Cardiac muscle cell (in vitro differentiated cells and primary cell): Measurements from ENCODE around the gene SLC26A2. TPM values are rescaled to one million over a fixed set of nuclear protein-coding genes. Genes with fewer than 3 reads are reported as not detected.

Experiments used
- DNase-seq, 2 donors: peaks; one replicate each; pipeline versions ENCODE4 v3.0.0 to v3.0.0-alpha.2; 2010 to 2017; ENCODE audit warnings: low read depth in 1 of 2, low spot score in 1 of 2
- H3K27ac ChIP-seq: fragments of 200-600 bp; sonication (generic); 2 replicates; pipeline ENCODE4 v1.5.1; 2016
- H3K27me3 ChIP-seq: fragments of 200-600 bp; sonication (generic); 2 replicates; pipeline ENCODE4 v1.6.0; 2016; ENCODE audit warnings: control low read depth
- H3K36me3 ChIP-seq: fragments of 200-600 bp; sonication (generic); 2 replicates; pipeline ENCODE4 v1.5.1; 2016; ENCODE audit warnings: control low read depth
- H3K4me1 ChIP-seq: fragments of 200-600 bp; sonication (generic); 2 replicates; pipeline ENCODE4 v1.8.1; 2017; ENCODE audit warnings: low read depth, mild to moderate bottlenecking, mixed run types
- H3K4me3 ChIP-seq: fragments of 200-600 bp; sonication (generic); 2 replicates; pipeline ENCODE4 v1.5.1; 2016; ENCODE audit warnings: mild to moderate bottlenecking
- H3K9me3 ChIP-seq: fragments of 200-600 bp; sonication (generic); 2 replicates; pipeline ENCODE4 v1.5.1; 2017; ENCODE audit warnings: low read depth, mild to moderate bottlenecking, control low read depth
- polyA plus RNA-seq: library from polyadenylated mRNA; unstranded; fragments of >200 nt; fragmentation: Nextera tagmentation; extraction: Ambion mirVana; gene quantifications from 2 replicates; pipeline ENCODE4 v1.2.1, GENCODE V29; 2016
- total RNA-seq: library from RNA; depleted of rRNA; stranded (reverse); fragments of >200 nt; gene quantifications from 2 replicates; pipeline ENCODE4 v1.2.3, GENCODE V29; 2016
- TF ChIP-seq, protein P1 (sequence below): IDR thresholded peaks from 2 replicates; pipeline ENCODE4 v1.5.1; 2012; ENCODE audit warnings: low read depth, mild to moderate bottlenecking, low read length

The SLC26A2 gene
- total and polyA plus RNA-seq, 2 experiments from 2014 or later: 4.4 to 7.0 TPM

DNA sequence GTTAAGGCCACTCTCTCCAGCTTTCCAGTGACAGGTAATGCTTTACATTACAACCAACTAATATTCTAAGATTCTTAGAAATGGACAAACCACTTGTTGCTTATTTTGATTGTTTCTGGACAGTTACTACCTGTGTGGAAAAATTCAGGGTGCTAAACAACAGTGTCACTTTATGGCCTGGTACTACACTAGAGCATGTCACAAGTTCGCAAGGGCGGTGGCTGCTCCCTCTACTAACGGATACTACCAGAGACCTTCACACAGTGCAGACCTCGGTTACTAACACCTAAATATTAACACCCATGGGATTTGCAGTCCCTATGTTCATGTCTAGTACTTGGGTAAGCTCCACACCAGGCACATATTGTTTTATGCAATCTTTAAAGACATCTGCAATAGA lies 53.4 kb downstream of the SLC26A2 start:
- TF ChIP-seq, protein P1, sequence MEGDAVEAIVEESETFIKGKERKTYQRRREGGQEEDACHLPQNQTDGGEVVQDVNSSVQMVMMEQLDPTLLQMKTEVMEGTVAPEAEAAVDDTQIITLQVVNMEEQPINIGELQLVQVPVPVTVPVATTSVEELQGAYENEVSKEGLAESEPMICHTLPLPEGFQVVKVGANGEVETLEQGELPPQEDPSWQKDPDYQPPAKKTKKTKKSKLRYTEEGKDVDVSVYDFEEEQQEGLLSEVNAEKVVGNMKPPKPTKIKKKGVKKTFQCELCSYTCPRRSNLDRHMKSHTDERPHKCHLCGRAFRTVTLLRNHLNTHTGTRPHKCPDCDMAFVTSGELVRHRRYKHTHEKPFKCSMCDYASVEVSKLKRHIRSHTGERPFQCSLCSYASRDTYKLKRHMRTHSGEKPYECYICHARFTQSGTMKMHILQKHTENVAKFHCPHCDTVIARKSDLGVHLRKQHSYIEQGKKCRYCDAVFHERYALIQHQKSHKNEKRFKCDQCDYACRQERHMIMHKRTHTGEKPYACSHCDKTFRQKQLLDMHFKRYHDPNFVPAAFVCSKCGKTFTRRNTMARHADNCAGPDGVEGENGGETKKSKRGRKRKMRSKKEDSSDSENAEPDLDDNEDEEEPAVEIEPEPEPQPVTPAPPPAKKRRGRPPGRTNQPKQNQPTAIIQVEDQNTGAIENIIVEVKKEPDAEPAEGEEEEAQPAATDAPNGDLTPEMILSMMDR: no peak
- H3K4me3 ChIP-seq: no peak overlapping the region

GRCh38 chr5:150014456-150014855 lies 53.9 kb downstream of the SLC26A2 start:
- Histone ChIP-seq H3K4me3 (no peak overlapping the region), H3K36me3 (peaks cover 65% of the 10 kb centered on the region), H3K27me3 (no peaks in the 10 kb centered on the region), H3K27ac (no peak overlapping the region), H3K9me3 (no peaks in the 10 kb centered on the region), H3K4me1 (no peaks in the 10 kb centered on the region)
- TF ChIP-seq, protein P1: no peak
- DNase-seq: no peak

More for the DNA sequence above, 53.4 kb downstream of the SLC26A2 start:
- no peaks in the 10 kb centered on the region for H3K9me3 ChIP-seq
- DNase-seq: no peak
- no peak overlapping the region for H3K27ac ChIP-seq
- H3K27me3 ChIP-seq: no peaks in the 10 kb centered on the region
- no peaks in the 10 kb centered on the region for H3K4me1 ChIP-seq
- H3K36me3 ChIP-seq: peaks cover 66% of the 10 kb centered on the region

DNA sequence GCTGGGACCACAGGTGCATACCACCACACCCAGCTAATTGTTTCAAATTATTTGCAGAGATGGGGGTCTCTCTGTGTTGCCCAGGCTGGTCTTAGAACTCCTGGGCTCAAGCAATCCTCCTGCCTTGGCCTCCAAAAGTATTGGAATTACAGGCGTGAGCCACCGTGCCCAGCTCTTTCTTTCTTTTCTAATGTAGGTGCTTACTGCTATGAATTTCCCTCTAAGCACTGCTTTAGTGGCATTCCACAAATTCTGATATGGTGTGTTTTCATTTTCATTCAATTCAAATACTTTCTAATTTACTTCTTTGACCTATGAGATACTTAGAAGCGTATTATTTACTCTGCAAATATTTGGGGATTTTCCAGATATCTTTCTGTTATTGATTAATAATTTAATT lies 54.9 kb downstream of the SLC26A2 start:
- no peaks in the 10 kb centered on the region for H3K27me3 ChIP-seq
- DNase-seq: no peak
- no peaks in the 10 kb centered on the region for H3K4me1 ChIP-seq
- TF ChIP-seq, protein P1: no peak
- H3K27ac ChIP-seq: no peak overlapping the region
- peaks cover 67% of the 10 kb centered on the region for H3K36me3 ChIP-seq
- no peak overlapping the region for H3K4me3 ChIP-seq
- no peaks in the 10 kb centered on the region for H3K9me3 ChIP-seq

DNA sequence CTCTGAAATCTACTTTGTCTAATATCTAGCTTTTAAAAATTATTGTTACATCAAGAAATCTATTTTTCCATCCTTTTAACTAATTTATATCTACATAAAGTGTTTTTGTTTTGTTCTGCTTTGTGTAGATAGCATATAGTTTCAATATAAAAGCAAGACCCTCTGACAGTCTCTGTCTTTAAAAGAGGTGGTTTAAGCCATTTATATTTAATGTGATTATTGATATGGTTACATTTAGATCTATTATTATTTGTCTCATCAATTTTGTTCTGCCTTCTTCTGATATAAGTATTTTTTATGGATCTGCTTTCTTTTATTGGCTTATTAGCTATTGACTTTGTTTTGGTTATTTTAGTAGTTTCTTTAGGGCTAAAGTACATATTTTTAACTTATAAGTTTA lies 56.0 kb downstream of the SLC26A2 start:
- H3K4me1 ChIP-seq: peaks cover 4% of the 10 kb centered on the region
- TF ChIP-seq, protein P1: no peak
- no peak overlapping the region for H3K27ac ChIP-seq
- H3K9me3 ChIP-seq: no peaks in the 10 kb centered on the region
- no peaks in the 10 kb centered on the region for H3K27me3 ChIP-seq
- no peak overlapping the region for H3K4me3 ChIP-seq
- DNase-seq: no peak
- peaks cover 59% of the 10 kb centered on the region for H3K36me3 ChIP-seq

DNA sequence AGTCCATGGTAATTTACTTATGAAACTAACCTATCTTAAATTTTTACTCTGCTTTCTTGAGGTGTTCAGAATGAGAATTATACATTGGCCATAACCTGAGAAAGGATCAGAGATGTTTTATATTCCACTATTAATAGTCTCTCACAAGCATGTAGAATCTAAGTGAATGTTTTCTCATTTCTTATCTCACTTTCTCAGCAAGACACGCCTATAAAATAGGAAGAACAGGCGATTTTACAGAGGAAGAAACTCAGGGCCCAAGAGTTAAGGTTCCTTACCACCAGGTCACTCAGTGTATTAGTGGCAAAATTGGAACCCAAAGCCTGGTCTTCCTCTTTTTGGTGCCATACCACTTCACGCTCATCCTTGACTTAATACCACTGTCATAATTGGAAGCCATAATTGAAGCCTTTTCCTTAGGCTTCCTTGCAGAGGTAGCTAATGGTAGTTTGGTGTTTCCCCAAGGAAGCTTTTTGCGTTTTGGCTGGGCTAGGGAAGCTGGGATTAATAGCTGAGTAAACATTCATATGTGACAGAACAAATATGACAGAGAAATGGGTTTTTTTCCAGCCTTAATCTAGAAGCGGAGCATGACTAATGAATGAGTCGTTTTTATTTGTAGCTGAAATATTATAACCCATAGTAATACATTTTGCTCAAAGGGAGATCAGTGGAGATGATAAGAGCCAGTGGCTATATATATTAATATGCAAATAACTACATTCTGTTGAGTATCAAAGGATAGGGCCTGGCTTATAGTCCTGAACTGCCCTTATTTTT lies 56.9 kb downstream of the SLC26A2 start:
- no peaks in the 10 kb centered on the region for H3K9me3 ChIP-seq
- no peak overlapping the region for H3K4me3 ChIP-seq
- no peak for DNase-seq
- no peak overlapping the region for H3K27ac ChIP-seq
- TF ChIP-seq, protein P1: no peak
- peaks cover 12% of the 10 kb centered on the region for H3K4me1 ChIP-seq
- peaks cover 55% of the 10 kb centered on the region for H3K36me3 ChIP-seq
- no peaks in the 10 kb centered on the region for H3K27me3 ChIP-seq
